Measurements from ENCODE around the gene KCTD3. TPM values are rescaled to one million over a fixed set of nuclear protein-coding genes. Genes with fewer than 3 reads are reported as not detected.

Gene KCTD3
- total RNA-seq, 2 donors from 2014 or later, result 44.8 to 46.4 TPM

- intact Hi-C loops (cut with DNase I, micrococcal nuclease), result no loop called here
- no peak for DNase-seq
- no peak for ATAC-seq
These were observed 73.5 kb downstream of the KCTD3 start for GRCh38 chr1:215640429-215641148.

- intact Hi-C loops (cut with DNase I, micrococcal nuclease), result no loop called here
These were observed 76.7 kb downstream of the KCTD3 start for GRCh38 chr1:215643592-215644321.

GRCh38 chr1:215645182-215645581 lies 78.1 kb downstream of the KCTD3 start:
- ATAC-seq (no peak), DNase-seq (no peak)
- intact Hi-C loops (cut with DNase I, micrococcal nuclease), result no loop called here

More at GRCh38 chr1:215643592-215644321, 76.7 kb downstream of the KCTD3 start:
- no peak for DNase-seq
- no peak for ATAC-seq

- intact Hi-C loops (cut with DNase I, micrococcal nuclease), result no loop called here
- DNase-seq (no peak), ATAC-seq (no peak)
These were observed 78.8 kb downstream of the KCTD3 start for GRCh38 chr1:215645861-215646260.

GRCh38 chr1:215647738-215648137 lies 80.6 kb downstream of the KCTD3 start:
- DNase-seq (no peak), ATAC-seq (no peak)
- intact Hi-C loops (cut with DNase I, micrococcal nuclease), result no loop called here

- DNase-seq (no peak), ATAC-seq (no peak)
- intact Hi-C loops (cut with DNase I, micrococcal nuclease), result no loop called here
These were observed 81.9 kb downstream of the KCTD3 start for GRCh38 chr1:215648957-215649356.

GRCh38 chr1:215650446-215651149 lies 83.5 kb downstream of the KCTD3 start:
- ATAC-seq, result no peak
- DNase-seq, result no peak
- intact Hi-C loops (cut with DNase I, micrococcal nuclease), result no loop called here

- ATAC-seq, result no peak
- intact Hi-C loops (cut with DNase I, micrococcal nuclease), result no loop called here
These were observed 84.8 kb downstream of the KCTD3 start for GRCh38 chr1:215651867-215652266.

GRCh38 chr1:215652371-215652770 lies 85.3 kb downstream of the KCTD3 start:
- ATAC-seq, result no peak
- intact Hi-C loops (cut with DNase I, micrococcal nuclease), result no loop called here
- DNase-seq, result no peak

More at GRCh38 chr1:215651867-215652266, 84.8 kb downstream of the KCTD3 start:
- DNase-seq, result no peak

GRCh38 chr1:215657047-215657446 lies 89.9 kb downstream of the KCTD3 start:
- DNase-seq, result no peak
- intact Hi-C loops (cut with DNase I, micrococcal nuclease), result no loop called here
- ATAC-seq, result no peak

GRCh38 chr1:215660259-215660658 lies 93.2 kb downstream of the KCTD3 start:
- no peak for ATAC-seq
- intact Hi-C loops (cut with DNase I, micrococcal nuclease), result no loop called here
- no peak for DNase-seq

GRCh38 chr1:215661033-215661432 lies 93.9 kb downstream of the KCTD3 start:
- intact Hi-C loops (cut with DNase I, micrococcal nuclease), result no loop called here
- no peak for DNase-seq
- ATAC-seq, result no peak

GRCh38 chr1:215665215-215665614 lies 98.1 kb downstream of the KCTD3 start:
- intact Hi-C loops (cut with DNase I, micrococcal nuclease), result no loop called here

GRCh38 chr1:215667761-215668160 lies 100.7 kb downstream of the KCTD3 start:
- DNase-seq, result no peak
- no peak for ATAC-seq
- intact Hi-C loops (cut with DNase I, micrococcal nuclease), result no loop called here

More at GRCh38 chr1:215665215-215665614, 98.1 kb downstream of the KCTD3 start:
- ATAC-seq (no peak), DNase-seq (no peak)

- ATAC-seq (no peak), DNase-seq (no peak)
- intact Hi-C loops (cut with DNase I, micrococcal nuclease), result no loop called here
These were observed 102.8 kb downstream of the KCTD3 start for GRCh38 chr1:215669806-215670491.
